ENCODE measurements around the gene DHRSX. TPM values are rescaled to one million over a fixed set of nuclear protein-coding genes. Genes with fewer than 3 reads are reported as not detected.

The DHRSX gene
- polyA plus RNA-seq, 1 donor from 2014 or later = 15.7 TPM

- Histone ChIP-seq H3K4me3 (ENCODE audit: low read length) (no peak overlapping the region), H3K27me3 (ENCODE audit: insufficient read depth, low read depth, low read length) (no peaks in the 10 kb centered on the region), H3K9me3 (ENCODE audit: low read length) (no peaks in the 10 kb centered on the region), H3F3A (ENCODE audit: insufficient read depth, low read length, poor library complexity, severe bottlenecking) (no peaks in the 10 kb centered on the region), H4K20me1 (ENCODE audit: insufficient read depth) (no peaks in the 10 kb centered on the region), H3K36me3 (ENCODE audit: insufficient read depth, low read length) (no peaks in the 10 kb centered on the region), H3K4me2 (ENCODE audit: low read length) (no peak overlapping the region), H3K9me2 (ENCODE audit: insufficient read depth, low read length) (no peaks in the 10 kb centered on the region), H3K79me2 (replicated peaks; ENCODE audit: insufficient read depth, low read length) (no peaks in the 10 kb centered on the region), H3K9ac (ENCODE audit: low read length) (no peak overlapping the region), H2AFZ (ENCODE audit: low read depth, low read length) (no peak overlapping the region), H3K27ac (ENCODE audit: low read length) (no peak overlapping the region)
- TF ChIP-seq TAF1 (IDR thresholded peaks at IDR 0.05; ENCODE audit: low read depth) (no peak), CTCF (IDR thresholded peaks at IDR 0.05; ENCODE audit: poor library complexity, severe bottlenecking) (no peak), SMC3 (conservative IDR thresholded peaks at IDR 0.05; ENCODE audit: poor library complexity) (no peak), MXI1 (conservative IDR thresholded peaks at IDR 0.05; ENCODE audit: poor library complexity, severe bottlenecking) (no peak), RAD21 (conservative IDR thresholded peaks at IDR 0.05) (no peak), REST (IDR thresholded peaks at IDR 0.05; ENCODE audit: borderline replicate concordance) (no peak), EZH2 (IDR thresholded peaks at IDR 0.05; ENCODE audit: borderline replicate concordance, insufficient read depth, low read length, poor library complexity, severe bottlenecking) (no peak), POLR2AphosphoS5 (IDR thresholded peaks at IDR 0.05) (no peak), EP300 (conservative IDR thresholded peaks at IDR 0.05; ENCODE audit: poor library complexity, severe bottlenecking) (no peak)
Measured at GRCh38 chrX:2262668-2263055, 238.1 kb downstream of the DHRSX start.

GRCh38 chrX:2261831-2262667 is 238.7 kb downstream of the DHRSX start:
- Histone ChIP-seq H3K27ac (ENCODE audit: low read length) (no peak overlapping the region), H3K79me2 (replicated peaks; ENCODE audit: insufficient read depth, low read length) (no peaks in the 10 kb centered on the region), H3K9me2 (ENCODE audit: insufficient read depth, low read length) (no peaks in the 10 kb centered on the region), H3K4me2 (ENCODE audit: low read length) (no peak overlapping the region), H3K9me3 (ENCODE audit: low read length) (no peaks in the 10 kb centered on the region), H3K36me3 (ENCODE audit: insufficient read depth, low read length) (no peaks in the 10 kb centered on the region), H2AFZ (ENCODE audit: low read depth, low read length) (no peak overlapping the region), H3F3A (ENCODE audit: insufficient read depth, low read length, poor library complexity, severe bottlenecking) (no peaks in the 10 kb centered on the region), H4K20me1 (ENCODE audit: insufficient read depth) (no peaks in the 10 kb centered on the region), H3K4me3 (ENCODE audit: low read length) (no peak overlapping the region), H3K9ac (ENCODE audit: low read length) (no peak overlapping the region), H3K27me3 (ENCODE audit: insufficient read depth, low read depth, low read length) (no peaks in the 10 kb centered on the region)
- TF ChIP-seq EZH2 (IDR thresholded peaks at IDR 0.05; ENCODE audit: borderline replicate concordance, insufficient read depth, low read length, poor library complexity, severe bottlenecking) (no peak), RAD21 (conservative IDR thresholded peaks at IDR 0.05) (no peak), EP300 (conservative IDR thresholded peaks at IDR 0.05; ENCODE audit: poor library complexity, severe bottlenecking) (no peak), MXI1 (conservative IDR thresholded peaks at IDR 0.05; ENCODE audit: poor library complexity, severe bottlenecking) (no peak), CTCF (IDR thresholded peaks at IDR 0.05; ENCODE audit: poor library complexity, severe bottlenecking) (no peak), POLR2AphosphoS5 (IDR thresholded peaks at IDR 0.05) (no peak), SMC3 (conservative IDR thresholded peaks at IDR 0.05; ENCODE audit: poor library complexity) (no peak), REST (IDR thresholded peaks at IDR 0.05; ENCODE audit: borderline replicate concordance) (no peak), TAF1 (IDR thresholded peaks at IDR 0.05; ENCODE audit: low read depth) (no peak)

All from neural cell (in vitro differentiated cells).